HG03025 (cell line): ENCODE measurements around the gene DLK1.

ENCODE experiments used
- ATAC-seq: cut with Tn5 transposase; IDR thresholded peaks from one replicate; pipeline ENCODE4 v1.9.1; 2021; ENCODE audit warnings: mild to moderate bottlenecking, moderate library complexity; ENCODE audit not compliant: unreplicated experiment, low FRiP score

The DLK1 gene

DNA sequence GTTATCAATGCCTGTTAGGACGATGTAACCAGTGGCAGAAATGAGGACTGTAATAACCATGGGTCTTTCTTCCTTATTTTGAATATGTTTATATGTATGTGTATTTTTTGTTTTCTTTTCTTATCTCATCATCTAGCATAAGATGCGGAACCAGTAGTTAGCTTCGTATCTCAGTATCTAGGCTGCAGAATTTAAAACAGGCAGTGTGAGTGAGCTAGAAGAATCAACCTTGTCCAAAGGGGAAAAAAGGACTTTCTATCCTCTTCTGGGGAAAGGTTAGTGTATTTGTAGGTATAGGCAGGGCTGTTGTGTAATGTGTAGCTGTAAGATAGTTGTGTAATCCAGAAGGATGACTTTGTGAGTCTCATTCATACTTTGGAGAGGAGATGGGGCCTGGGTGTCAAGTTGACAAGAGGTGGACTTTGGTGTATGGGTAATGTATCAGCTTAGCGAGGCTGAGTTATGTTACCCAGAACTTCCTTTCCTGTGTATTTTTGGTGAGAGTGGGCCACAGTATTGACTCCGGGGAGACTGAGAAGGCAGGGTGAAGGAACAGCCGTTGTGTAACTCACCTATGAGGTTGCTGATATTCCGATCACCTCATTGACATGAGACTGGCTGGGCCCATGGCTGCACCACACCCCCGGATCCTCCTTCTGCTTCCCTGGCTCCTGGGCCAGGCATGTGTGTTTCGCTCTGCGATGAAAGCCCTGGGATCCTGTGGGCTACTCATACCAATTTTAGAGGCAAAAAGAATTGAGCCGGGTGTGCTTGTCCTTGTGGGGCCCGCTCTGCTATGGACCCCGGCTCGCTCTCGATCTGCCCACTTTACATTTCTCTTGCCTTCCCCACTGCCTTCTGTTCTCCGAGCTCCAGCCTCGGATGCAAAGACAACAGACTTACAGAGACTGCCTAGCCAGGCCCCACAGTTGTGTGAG lies 24.3 kb downstream of the DLK1 start:
- no peak for ATAC-seq

DNA sequence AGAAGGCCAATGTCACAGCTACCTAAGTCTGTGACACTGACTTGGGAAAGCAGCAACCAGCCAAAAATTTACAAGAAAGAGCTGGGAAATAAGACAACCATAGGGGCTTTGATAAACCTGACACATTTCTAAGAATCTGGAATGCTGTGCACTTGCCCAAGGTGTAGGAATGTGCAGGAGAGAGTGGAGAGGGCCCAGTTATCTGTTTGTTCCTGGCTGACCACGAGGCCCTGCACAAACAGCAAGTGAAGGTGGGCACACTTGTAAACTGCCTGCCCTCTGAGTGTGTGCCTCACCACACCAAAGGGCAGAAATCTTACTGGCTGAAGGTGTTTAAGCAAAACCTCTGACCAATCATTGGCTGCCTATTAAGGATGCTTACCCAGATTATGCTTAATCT lies 27.3 kb downstream of the DLK1 start:
- ATAC-seq, result no peak

GRCh38 chr14:100755649-100756048 lies 29.0 kb downstream of the DLK1 start:
- no peak for ATAC-seq

DNA sequence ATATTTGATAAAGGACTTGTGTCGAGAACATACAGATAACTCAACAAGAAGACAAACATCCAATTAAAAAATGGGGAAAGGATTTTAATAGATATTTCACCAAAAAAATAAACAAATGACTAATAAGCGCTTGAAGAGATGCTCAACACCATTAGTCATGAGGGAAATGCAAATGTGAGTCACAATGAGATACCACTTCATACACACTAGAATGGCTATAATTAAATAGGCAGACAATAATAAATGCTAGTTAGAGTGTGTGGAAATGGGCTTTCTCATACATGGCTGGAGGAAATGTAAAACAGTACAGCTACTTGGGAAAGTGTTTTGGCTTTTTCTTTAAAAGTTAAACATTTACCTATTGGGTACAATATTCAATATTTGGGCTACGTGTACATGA lies 34.8 kb downstream of the DLK1 start:
- ATAC-seq, result no peak

DNA sequence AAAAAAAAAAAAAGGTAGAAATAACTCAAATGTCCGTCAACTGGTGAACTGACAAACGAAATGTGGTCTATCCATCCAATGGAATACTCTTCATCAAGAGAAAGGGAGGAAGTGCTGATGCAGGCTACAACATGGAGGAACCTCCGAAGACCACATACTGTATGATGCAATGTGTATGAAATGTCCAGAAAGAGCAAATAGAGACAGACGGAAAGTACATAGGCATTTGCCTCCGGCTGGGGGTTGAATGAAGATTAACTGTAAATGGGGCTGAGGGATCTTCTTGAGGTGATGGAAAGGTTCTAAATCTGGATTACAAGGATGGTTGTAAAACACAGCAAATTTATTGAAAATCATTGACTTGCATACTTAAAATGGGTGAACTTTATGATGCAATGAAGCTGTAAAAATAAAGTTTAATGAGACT lies 35.4 kb downstream of the DLK1 start:
- ATAC-seq, result no peak

DNA sequence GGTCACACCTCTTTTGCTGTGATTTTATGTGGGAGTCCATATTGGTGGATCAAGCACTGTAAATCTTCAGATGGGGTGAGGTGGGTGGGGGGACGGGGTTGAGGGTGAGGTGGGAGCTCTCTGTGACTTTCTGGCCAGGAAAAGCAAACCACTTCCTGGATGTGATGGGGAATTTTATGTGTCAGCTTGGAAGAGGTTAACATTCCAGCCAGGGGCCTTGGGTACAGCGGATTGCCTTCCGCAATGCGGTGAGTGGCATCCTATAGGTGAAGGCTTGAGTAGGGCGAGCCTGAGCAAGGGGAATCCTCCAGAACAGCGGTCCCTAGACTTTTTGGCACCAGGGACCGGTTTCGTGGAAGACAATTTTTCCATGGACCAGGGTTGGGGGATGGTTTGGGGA lies 36.2 kb downstream of the DLK1 start:
- ATAC-seq, result no peak

GRCh38 chr14:100764471-100765115 lies 37.9 kb downstream of the DLK1 start:
- ATAC-seq, result no peak

GRCh38 chr14:100765296-100765695 lies 38.6 kb downstream of the DLK1 start:
- no peak for ATAC-seq

- ATAC-seq, result no peak
Observed at GRCh38 chr14:100765991-100766390, 39.3 kb downstream of the DLK1 start.

DNA sequence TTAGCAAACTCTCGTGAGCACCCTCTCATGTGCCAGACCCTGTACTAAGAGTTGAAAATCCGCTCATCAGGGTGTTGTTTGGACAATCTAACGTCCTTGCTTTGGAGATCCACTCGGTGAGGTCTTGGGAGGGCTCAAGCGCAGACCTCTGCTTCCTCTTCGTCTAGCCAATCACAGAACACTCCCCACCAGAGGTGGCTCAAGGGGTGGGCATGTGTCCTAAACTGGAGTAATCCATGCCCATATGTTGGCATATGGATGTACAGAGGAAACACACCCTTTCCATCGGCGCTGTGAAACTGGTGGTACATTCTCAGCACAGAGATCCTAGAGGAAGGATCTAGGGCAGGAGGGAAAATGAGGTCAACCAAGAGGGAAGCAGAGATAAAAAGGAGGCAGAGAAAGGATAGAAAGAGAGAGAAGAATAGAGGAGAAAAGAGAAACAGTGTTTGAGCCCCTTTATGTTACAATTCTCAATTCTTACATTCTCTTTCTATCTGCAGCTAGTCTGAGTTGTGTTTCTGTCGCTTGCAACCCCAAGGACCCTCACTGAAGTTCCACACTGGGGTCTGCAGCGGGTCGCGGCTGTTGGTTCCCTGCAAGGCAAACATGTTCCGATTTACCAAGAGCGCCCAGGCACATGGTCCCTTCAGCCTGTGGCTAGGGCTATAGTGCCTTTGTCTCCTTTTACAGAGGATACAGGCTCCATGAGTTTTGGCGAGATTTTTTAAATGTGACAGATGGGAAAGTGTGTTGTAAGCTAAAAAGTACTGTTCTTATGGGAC lies 40.5 kb downstream of the DLK1 start:
- no peak for ATAC-seq

GRCh38 chr14:100767788-100768536 lies 41.3 kb downstream of the DLK1 start:
- no peak for ATAC-seq

- ATAC-seq, result no peak
Observed at GRCh38 chr14:100769035-100769939, 42.6 kb downstream of the DLK1 start.

GRCh38 chr14:100770046-100770445 lies 43.4 kb downstream of the DLK1 start:
- ATAC-seq, result no peak

GRCh38 chr14:100770605-100771120 lies 44.0 kb downstream of the DLK1 start:
- no peak for ATAC-seq

DNA sequence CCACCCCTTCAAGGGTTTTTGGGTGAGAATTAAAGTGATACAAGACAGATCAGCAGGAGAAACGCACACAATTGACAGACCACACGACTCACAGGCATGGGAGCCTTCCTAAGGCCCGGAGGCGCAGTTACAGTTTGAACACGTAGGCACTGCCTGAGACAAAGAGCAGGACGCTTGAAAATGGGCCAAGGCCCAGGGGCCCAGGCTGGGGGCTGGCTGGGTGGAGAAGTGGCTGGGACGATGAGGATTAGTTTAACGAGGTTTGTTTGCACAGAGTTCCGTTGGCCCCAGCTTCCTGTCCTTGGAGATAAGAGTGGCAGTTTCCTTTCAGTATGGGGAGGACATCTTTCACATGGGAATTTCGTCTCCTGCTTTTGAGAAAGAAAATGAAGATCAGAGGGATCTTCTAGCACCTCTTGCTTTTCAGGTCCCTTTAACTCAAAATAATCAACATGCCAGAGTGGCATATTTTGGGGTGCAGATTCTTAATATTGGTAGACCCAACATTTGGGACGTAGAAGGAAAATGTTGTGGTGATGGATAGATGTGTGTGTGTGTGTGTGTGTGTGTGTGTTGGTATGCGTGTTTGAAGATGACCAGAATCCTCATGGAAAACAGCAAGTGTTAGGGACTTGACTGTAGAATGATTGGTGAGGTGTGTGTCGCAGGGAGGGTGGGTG lies 44.6 kb downstream of the DLK1 start:
- ATAC-seq, result no peak

DNA sequence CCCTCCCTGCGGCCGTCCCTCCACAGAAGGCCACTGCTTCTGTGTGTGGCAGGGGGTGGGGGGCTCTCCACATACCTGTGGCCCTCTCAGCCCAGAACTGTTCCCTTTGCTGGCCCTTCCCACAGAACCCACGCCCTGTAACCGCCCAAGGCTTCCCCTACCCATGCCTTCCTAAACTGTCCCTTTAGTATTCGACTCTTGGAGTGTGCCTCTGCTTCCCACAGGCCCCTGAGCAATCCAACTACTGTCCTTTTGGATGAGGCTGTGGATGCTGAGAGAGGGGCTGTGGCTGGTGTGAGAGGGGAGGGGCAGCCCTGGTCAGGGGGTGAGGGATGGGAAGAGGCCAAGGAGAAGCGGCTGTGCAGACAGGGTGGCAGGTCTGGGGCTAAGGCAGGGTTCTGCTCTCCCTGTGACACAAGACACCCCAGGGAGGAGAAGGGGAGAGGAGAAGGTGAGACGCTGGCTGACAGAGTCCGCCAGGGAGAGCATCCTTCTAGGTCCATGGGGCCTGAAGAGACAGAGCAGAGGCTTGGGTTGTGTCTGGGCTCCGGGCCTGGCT lies 46.0 kb downstream of the DLK1 start:
- no peak for ATAC-seq

DNA sequence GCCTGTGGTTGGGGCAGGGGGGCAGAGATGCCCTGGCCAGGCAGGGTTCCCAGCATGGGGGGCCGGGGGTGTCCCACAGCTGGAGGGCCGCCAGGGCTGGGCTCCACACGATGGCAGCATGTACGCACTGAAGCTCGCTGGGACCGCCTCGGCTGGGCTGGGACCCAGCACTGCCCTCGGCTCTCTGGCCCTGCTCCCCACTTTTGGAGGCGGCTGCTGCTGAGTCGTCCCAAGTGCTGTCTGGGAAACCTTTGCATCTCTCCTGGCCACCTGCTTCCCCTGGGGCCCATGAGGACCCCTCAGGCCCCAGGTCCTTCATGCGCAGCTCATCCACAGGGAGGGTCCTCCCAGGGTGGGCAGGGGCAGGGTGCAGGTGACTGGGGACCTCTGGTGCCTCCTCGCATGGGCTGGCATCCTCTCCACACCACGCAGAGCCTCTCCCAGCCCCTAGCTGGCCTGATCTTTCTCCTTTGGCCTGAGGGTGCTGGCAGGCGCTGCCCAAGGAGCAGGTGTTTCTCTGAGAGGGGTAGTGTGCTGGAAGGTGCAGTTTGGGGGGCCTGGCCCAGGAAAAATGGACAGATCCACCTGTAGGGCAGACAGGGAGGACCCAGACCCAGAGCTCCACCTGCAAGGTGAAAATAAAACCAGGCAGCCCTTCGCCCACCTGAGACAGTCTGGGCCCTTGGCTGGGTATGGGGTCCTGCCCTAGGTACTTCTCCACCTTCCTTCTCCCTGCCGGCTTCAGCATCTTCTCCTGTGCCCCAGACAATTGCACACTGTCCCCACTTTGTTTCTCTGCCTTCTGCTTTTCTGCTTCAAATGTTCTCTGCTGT lies 46.9 kb downstream of the DLK1 start:
- no peak for ATAC-seq
